ENCODE data around the gene BGN. TPM values are rescaled to one million over a fixed set of nuclear protein-coding genes. Genes with fewer than 3 reads are reported as not detected.

The BGN gene
- total RNA-seq, 2 experiments from 2014 or later, result not detected

GRCh38 chrX:153556767-153557166 lies 62.0 kb downstream of the BGN start:
- Histone ChIP-seq H4K20me1 (ENCODE audit: insufficient read depth, low read length) (no peaks in the 10 kb centered on the region), H2AFZ (ENCODE audit: low read length) (no peak overlapping the region), H3K4me2 (ENCODE audit: low read length) (no peak overlapping the region), H3K79me2 (ENCODE audit: insufficient read depth, low read depth, low read length) (no peaks in the 10 kb centered on the region), H3K27ac (ENCODE audit: low read depth, low read length, poor library complexity, severe bottlenecking) (no peak overlapping the region), H3K9me3 (ENCODE audit: low read length) (no peaks in the 10 kb centered on the region), H3K4me3 (ENCODE audit: low read depth, low read length, poor library complexity, severe bottlenecking) (no peak overlapping the region), H3K9me2 (ENCODE audit: insufficient read depth, low read length) (no peaks in the 10 kb centered on the region), H3K4me1 (ENCODE audit: insufficient read depth, low read length, poor library complexity, severe bottlenecking) (no peaks in the 10 kb centered on the region), H3K36me3 (ENCODE audit: insufficient read depth, low read length) (no peaks in the 10 kb centered on the region)
- BruUV-seq (replicated peaks), result no TSS peak
- no peak for DNase-seq (ENCODE audit: low spot score)
- TF ChIP-seq EZH2phosphoT487 (IDR thresholded peaks at IDR 0.05; ENCODE audit: borderline replicate concordance, low read depth, low read length), result no peak
- TF ChIP-seq CTCF (conservative IDR thresholded peaks at IDR 0.05; ENCODE audit: low read length), result no peak
- CTCF ChIA-PET (ENCODE audit: unreplicated experiment), result no interaction called here
- POLR2A ChIA-PET, result no interaction called here
- intact Hi-C loops (cut with micrococcal nuclease; ENCODE audit: unreplicated experiment), result no loop called here

- ChIA-PET CTCF (ENCODE audit: unreplicated experiment) (no interaction called here), POLR2A (no interaction called here)
- no peak for TF ChIP-seq CTCF (conservative IDR thresholded peaks at IDR 0.05; ENCODE audit: low read length)
- TF ChIP-seq EZH2phosphoT487 (IDR thresholded peaks at IDR 0.05; ENCODE audit: borderline replicate concordance, low read depth, low read length), result no peak
- Histone ChIP-seq H4K20me1 (ENCODE audit: insufficient read depth, low read length) (no peaks in the 10 kb centered on the region), H3K9me3 (ENCODE audit: low read length) (no peaks in the 10 kb centered on the region), H3K9me2 (ENCODE audit: insufficient read depth, low read length) (no peaks in the 10 kb centered on the region), H3K4me1 (ENCODE audit: insufficient read depth, low read length, poor library complexity, severe bottlenecking) (no peaks in the 10 kb centered on the region), H3K79me2 (ENCODE audit: insufficient read depth, low read depth, low read length) (no peaks in the 10 kb centered on the region), H3K4me3 (ENCODE audit: low read depth, low read length, poor library complexity, severe bottlenecking) (no peak overlapping the region), H3K4me2 (ENCODE audit: low read length) (no peak overlapping the region), H2AFZ (ENCODE audit: low read length) (no peak overlapping the region), H3K36me3 (ENCODE audit: insufficient read depth, low read length) (no peaks in the 10 kb centered on the region), H3K27ac (ENCODE audit: low read depth, low read length, poor library complexity, severe bottlenecking) (no peak overlapping the region)
- DNase-seq (ENCODE audit: low spot score), result peak; percentile 34
- no TSS peak for BruUV-seq (replicated peaks)
- intact Hi-C loops (cut with micrococcal nuclease; ENCODE audit: unreplicated experiment), result no loop called here
These were observed 63.0 kb downstream of the BGN start for GRCh38 chrX:153557618-153558355.

Other genes with a start within 250 kb of the BGN start
- not detected in 2 replicates for gene PNMA6F, start 173.2 kb upstream of the BGN start, total RNA-seq (2014; rRNA removed; shearing (Covaris generic))
- gene PNMA6F, start 173.2 kb upstream of the BGN start, total RNA-seq (2022), result not detected in 2 replicates
- 17.9 and 19.6 TPM in 2 replicates for gene ZNF275, start 160.8 kb upstream of the BGN start, total RNA-seq (2014; rRNA removed; shearing (Covaris generic))
- gene ZNF275, start 160.8 kb upstream of the BGN start, total RNA-seq (2022), result 20.2 and 34.6 TPM in 2 replicates
- not detected in 2 replicates for gene PNMA6E, start 93.6 kb upstream of the BGN start, total RNA-seq (2014; rRNA removed; shearing (Covaris generic))
- not detected in 2 replicates for gene PNMA6E, start 93.6 kb upstream of the BGN start, total RNA-seq (2022)
- 0.03 TPM in 1 of 2 replicates, not detected in the other for gene ZFP92, start 83.5 kb upstream of the BGN start, total RNA-seq (2014; rRNA removed; shearing (Covaris generic))
- not detected in 2 replicates for gene ZFP92, start 83.5 kb upstream of the BGN start, total RNA-seq (2022)
- gene TREX2, start 48.9 kb upstream of the BGN start, total RNA-seq (2014; rRNA removed; shearing (Covaris generic)), result 3.1 and 6.7 TPM in 2 replicates
- gene TREX2, start 48.9 kb upstream of the BGN start, total RNA-seq (2022), result 2.4 and 3.7 TPM in 2 replicates
- 42.5 and 60.3 TPM in 2 replicates for gene HAUS7, start 24.4 kb upstream of the BGN start, total RNA-seq (2014; rRNA removed; shearing (Covaris generic))
- gene HAUS7, start 24.4 kb upstream of the BGN start, total RNA-seq (2022), result 35.7 and 47.9 TPM in 2 replicates
- gene ATP2B3, start 22.7 kb downstream of the BGN start, total RNA-seq (2014; rRNA removed; shearing (Covaris generic)), result not detected in 2 replicates
- gene ATP2B3, start 22.7 kb downstream of the BGN start, total RNA-seq (2022), result not detected in 2 replicates
- 20.6 and 29.7 TPM in 2 replicates for gene CCNQ, start 104.2 kb downstream of the BGN start, total RNA-seq (2014; rRNA removed; shearing (Covaris generic))
- gene CCNQ, start 104.2 kb downstream of the BGN start, total RNA-seq (2022), result 12.0 and 13.9 TPM in 2 replicates
- gene DUSP9, start 152.2 kb downstream of the BGN start, total RNA-seq (2014; rRNA removed; shearing (Covaris generic)), result not detected in 2 replicates
- not detected in 2 replicates for gene DUSP9, start 152.2 kb downstream of the BGN start, total RNA-seq (2022)
- gene PNCK, start 178.8 kb downstream of the BGN start, total RNA-seq (2014; rRNA removed; shearing (Covaris generic)), result 0.19 and 1.1 TPM in 2 replicates
- not detected in 2 replicates for gene PNCK, start 178.8 kb downstream of the BGN start, total RNA-seq (2022)
- gene SLC6A8, start 192.9 kb downstream of the BGN start, total RNA-seq (2014; rRNA removed; shearing (Covaris generic)), result not detected in 2 replicates
- not detected in 2 replicates for gene SLC6A8, start 192.9 kb downstream of the BGN start, total RNA-seq (2022)
- 43.0 and 47.0 TPM in 2 replicates for gene BCAP31, start 229.4 kb downstream of the BGN start, total RNA-seq (2014; rRNA removed; shearing (Covaris generic))
- gene BCAP31, start 229.4 kb downstream of the BGN start, total RNA-seq (2022), result 69.3 and 72.0 TPM in 2 replicates
- gene ABCD1, start 229.9 kb downstream of the BGN start, total RNA-seq (2014; rRNA removed; shearing (Covaris generic)), result 2.7 and 6.9 TPM in 2 replicates
- 8.8 TPM in 2 replicates for gene ABCD1, start 229.9 kb downstream of the BGN start, total RNA-seq (2022)